ENCODE data around the gene FBXO46. TPM values are rescaled to one million over a fixed set of nuclear protein-coding genes. Genes with fewer than 3 reads are reported as not detected.
A peak's percentile ranks its signal among the peaks of the same experiment; 100 is the strongest.

The FBXO46 gene
- total RNA-seq, 3 donors from 2014 or later, result 29.5 to 33.3 (median 29.8) TPM

GRCh38 chr19:45768984-45769782 is 38.5 kb upstream of the FBXO46 start, which contains the start of gene SIX5:
Gene SIX5 (minus strand): TSS chr19:45769252. CDS start chr19:45768844, 408 bp downstream.
- ATAC-seq, result peak; percentile 61 to 62
- Mint-ChIP-seq H3K4me1 (ENCODE audit: low read depth) (peaks cover 12% of the 10 kb centered on the region), H3K27me3 (ENCODE audit: low read depth) (peaks cover 14% of the 10 kb centered on the region), H3K36me3 (ENCODE audit: insufficient read depth) (no peaks in the 10 kb centered on the region), H3K4me3 (peak within 1 kb of the TSS; percentile 80), H3K9me3 (no peaks in the 10 kb centered on the region)
- peak; percentile 90 for DNase-seq

- peaks cover 12% of the 10 kb centered on the region for H3K4me1 Mint-ChIP-seq (ENCODE audit: low read depth)
- no peaks in the 10 kb centered on the region for H3K9me3 Mint-ChIP-seq
- peak overlapping the region; percentile 80 for H3K4me3 Mint-ChIP-seq
- H3K36me3 Mint-ChIP-seq (ENCODE audit: insufficient read depth), result no peaks in the 10 kb centered on the region
- H3K27me3 Mint-ChIP-seq (ENCODE audit: low read depth), result peaks cover 14% of the 10 kb centered on the region
- DNase-seq, result peak; percentile 36
- no peak for ATAC-seq
Observed at GRCh38 chr19:45768655-45768983, 37.9 kb upstream of the FBXO46 start.

- no peaks in the 10 kb centered on the region for H3K36me3 Mint-ChIP-seq (ENCODE audit: insufficient read depth)
- peaks cover 12% of the 10 kb centered on the region for H3K4me1 Mint-ChIP-seq (ENCODE audit: low read depth)
- ATAC-seq (no peak), DNase-seq (no peak)
- peak overlapping the region; percentile 61 for H3K4me3 Mint-ChIP-seq
- H3K9me3 Mint-ChIP-seq, result no peaks in the 10 kb centered on the region
- H3K27me3 Mint-ChIP-seq (ENCODE audit: low read depth), result peaks cover 14% of the 10 kb centered on the region
Observed at GRCh38 chr19:45767881-45768654, 37.4 kb upstream of the FBXO46 start.

GRCh38 chr19:45767410-45767880 is 36.7 kb upstream of the FBXO46 start:
- Mint-ChIP-seq H3K4me1 (ENCODE audit: low read depth) (peaks cover 12% of the 10 kb centered on the region), H3K27me3 (ENCODE audit: low read depth) (peaks cover 14% of the 10 kb centered on the region), H3K36me3 (ENCODE audit: insufficient read depth) (no peaks in the 10 kb centered on the region), H3K4me3 (no peak overlapping the region), H3K9me3 (no peaks in the 10 kb centered on the region)
- DNase-seq, result no peak
- no peak for ATAC-seq

- ATAC-seq, result no peak
- DNase-seq, result no peak
- H3K4me1 Mint-ChIP-seq (ENCODE audit: low read depth), result peaks cover 12% of the 10 kb centered on the region
- H3K27me3 Mint-ChIP-seq (ENCODE audit: low read depth), result peaks cover 14% of the 10 kb centered on the region
- no peaks in the 10 kb centered on the region for H3K36me3 Mint-ChIP-seq (ENCODE audit: insufficient read depth)
- H3K9me3 Mint-ChIP-seq, result no peaks in the 10 kb centered on the region
- H3K4me3 Mint-ChIP-seq, result no peak overlapping the region
Observed at GRCh38 chr19:45766869-45767346, 36.2 kb upstream of the FBXO46 start.

GRCh38 chr19:45766296-45766868 is 35.7 kb upstream of the FBXO46 start:
- H3K36me3 Mint-ChIP-seq (ENCODE audit: insufficient read depth), result no peaks in the 10 kb centered on the region
- no peak for ATAC-seq
- no peaks in the 10 kb centered on the region for H3K9me3 Mint-ChIP-seq
- peaks cover 14% of the 10 kb centered on the region for H3K27me3 Mint-ChIP-seq (ENCODE audit: low read depth)
- DNase-seq, result no peak
- H3K4me1 Mint-ChIP-seq (ENCODE audit: low read depth), result peaks cover 12% of the 10 kb centered on the region
- H3K4me3 Mint-ChIP-seq, result no peak overlapping the region

GRCh38 chr19:45765702-45766295 is 35.1 kb upstream of the FBXO46 start:
- H3K9me3 Mint-ChIP-seq, result no peaks in the 10 kb centered on the region
- ATAC-seq, result no peak
- peaks cover 8% of the 10 kb centered on the region for H3K4me1 Mint-ChIP-seq (ENCODE audit: low read depth)
- no peak for DNase-seq
- H3K27me3 Mint-ChIP-seq (ENCODE audit: low read depth), result peaks cover 14% of the 10 kb centered on the region
- no peaks in the 10 kb centered on the region for H3K36me3 Mint-ChIP-seq (ENCODE audit: insufficient read depth)
- H3K4me3 Mint-ChIP-seq, result peak overlapping the region; percentile 41

- ATAC-seq, result no peak
- no peak overlapping the region for H3K4me3 Mint-ChIP-seq
- H3K27me3 Mint-ChIP-seq (ENCODE audit: low read depth), result peaks cover 17% of the 10 kb centered on the region
Observed at GRCh38 chr19:45764945-45765701, 34.4 kb upstream of the FBXO46 start.

GRCh38 chr19:45764475-45764874 is 33.8 kb upstream of the FBXO46 start:
- H3K9me3 Mint-ChIP-seq, result no peaks in the 10 kb centered on the region
- ATAC-seq, result no peak
- H3K36me3 Mint-ChIP-seq (ENCODE audit: insufficient read depth), result no peaks in the 10 kb centered on the region
- no peak overlapping the region for H3K4me3 Mint-ChIP-seq
- peaks cover 17% of the 10 kb centered on the region for H3K27me3 Mint-ChIP-seq (ENCODE audit: low read depth)
- peaks cover 2% of the 10 kb centered on the region for H3K4me1 Mint-ChIP-seq (ENCODE audit: low read depth)
- DNase-seq, result no peak

More at GRCh38 chr19:45764945-45765701, 34.4 kb upstream of the FBXO46 start:
- H3K9me3 Mint-ChIP-seq, result no peaks in the 10 kb centered on the region
- DNase-seq, result no peak
- H3K4me1 Mint-ChIP-seq (ENCODE audit: low read depth), result peaks cover 6% of the 10 kb centered on the region
- no peaks in the 10 kb centered on the region for H3K36me3 Mint-ChIP-seq (ENCODE audit: insufficient read depth)

- H3K9me3 Mint-ChIP-seq, result no peaks in the 10 kb centered on the region
- DNase-seq (no peak), ATAC-seq (no peak)
- no peaks in the 10 kb centered on the region for H3K4me1 Mint-ChIP-seq (ENCODE audit: low read depth)
- H3K27me3 Mint-ChIP-seq (ENCODE audit: low read depth), result peaks cover 17% of the 10 kb centered on the region
- H3K36me3 Mint-ChIP-seq (ENCODE audit: insufficient read depth), result no peaks in the 10 kb centered on the region
- H3K4me3 Mint-ChIP-seq, result no peak overlapping the region
Observed at GRCh38 chr19:45763691-45764294, 33.1 kb upstream of the FBXO46 start.

GRCh38 chr19:45762870-45763631 is 32.4 kb upstream of the FBXO46 start:
- H3K27me3 Mint-ChIP-seq (ENCODE audit: low read depth), result peaks cover 17% of the 10 kb centered on the region
- ATAC-seq, result no peak
- DNase-seq, result no peak
- H3K4me3 Mint-ChIP-seq, result no peak overlapping the region
- no peaks in the 10 kb centered on the region for H3K36me3 Mint-ChIP-seq (ENCODE audit: insufficient read depth)
- H3K9me3 Mint-ChIP-seq, result no peaks in the 10 kb centered on the region
- H3K4me1 Mint-ChIP-seq (ENCODE audit: low read depth), result no peaks in the 10 kb centered on the region

GRCh38 chr19:45761714-45762113 is 31.0 kb upstream of the FBXO46 start:
- Mint-ChIP-seq H3K9me3 (no peaks in the 10 kb centered on the region), H3K27me3 (ENCODE audit: low read depth) (peaks cover 17% of the 10 kb centered on the region), H3K4me3 (no peak overlapping the region), H3K4me1 (ENCODE audit: low read depth) (no peaks in the 10 kb centered on the region), H3K36me3 (ENCODE audit: insufficient read depth) (no peaks in the 10 kb centered on the region)
- DNase-seq (no peak), ATAC-seq (no peak)

- ATAC-seq (no peak), DNase-seq (no peak)
- no peaks in the 10 kb centered on the region for H3K4me1 Mint-ChIP-seq (ENCODE audit: low read depth)
- H3K9me3 Mint-ChIP-seq, result no peaks in the 10 kb centered on the region
- H3K36me3 Mint-ChIP-seq (ENCODE audit: insufficient read depth), result no peaks in the 10 kb centered on the region
- no peak overlapping the region for H3K4me3 Mint-ChIP-seq
- peaks cover 2% of the 10 kb centered on the region for H3K27me3 Mint-ChIP-seq (ENCODE audit: low read depth)
Observed at GRCh38 chr19:45758921-45759320, 28.2 kb upstream of the FBXO46 start.

All from activated T-cell treated with anti-CD3 and anti-CD28 coated beads, Interleukin-2, amount 50 U/mL, for 4 hours (primary cell).